Naive thymus-derived CD8-positive, alpha-beta T cell (primary cell): ENCODE results near the gene PLIN1. TPM values are rescaled to one million over a fixed set of nuclear protein-coding genes. Genes with fewer than 3 reads are reported as not detected.
A peak's percentile ranks its signal among the peaks of the same experiment; 100 is the strongest.

Experiments
- ATAC-seq, 2 donors: fragments of 150-1000 bp; cut with Tn5 transposase in 1 of 2; sonication (Bioruptor Pico), chemical (Tn5 transposase) in 1 of 2; 1 replicate in 1 of 2; 2 replicates in 1 of 2; pipeline ENCODE4 v1.10.0; 2021; ENCODE audit warnings: mild to moderate bottlenecking in 2 of 2, moderate library complexity in 2 of 2
- POLR2A ChIA-PET: fragments of 350-600 bp; sonication (Branson Sonifier 250); formaldehyde crosslinking; loops from one replicate; lab custom pipeline; 2021; ENCODE audit warnings: antibody characterized with exemption; lab: Charles Lee
- DNase-seq, 10 donors: peaks; one replicate each; pipeline versions ENCODE4 v3.0.0 to v3.0.0-alpha.2; 2020 to 2022
- H3K27ac Mint-ChIP-seq, 10 donors: one replicate each; pipeline ENCODE4 v1.8.0; 2020 to 2022; ENCODE audit warnings: mild to moderate bottlenecking in 10 of 10, mixed read lengths in 10 of 10, moderate library complexity in 4 of 10, inconsistent platforms in 1 of 10
- H3K27me3 Mint-ChIP-seq, 5 donors: one replicate each; pipeline ENCODE4 v1.8.0; 2021 to 2022; ENCODE audit warnings: mixed read lengths in 5 of 5
- H3K36me3 Mint-ChIP-seq, 3 donors: one replicate each; pipeline ENCODE4 v1.8.0; 2020 to 2022; ENCODE audit warnings: mixed read lengths in 3 of 3, mild to moderate bottlenecking in 2 of 3, inconsistent platforms in 1 of 3
- H3K4me1 Mint-ChIP-seq, 4 donors: one replicate each; pipeline ENCODE4 v1.8.0; 2021 to 2022; ENCODE audit warnings: mixed read lengths in 4 of 4
- H3K4me3 Mint-ChIP-seq, 10 donors: one replicate each; pipeline ENCODE4 v1.8.0; 2020 to 2022; ENCODE audit warnings: mild to moderate bottlenecking in 10 of 10, mixed read lengths in 10 of 10, moderate library complexity in 6 of 10, inconsistent platforms in 1 of 10
- H3K9me3 Mint-ChIP-seq, 9 donors: one replicate each; pipeline ENCODE4 v1.8.0; 2020 to 2022; ENCODE audit warnings: mixed read lengths in 9 of 9, mild to moderate bottlenecking in 3 of 9, inconsistent platforms in 1 of 9, moderate library complexity in 1 of 9
- polyA plus RNA-seq, 3 donors: library from polyadenylated mRNA; unstranded; fragments of 300-500 nt; fragmentation: Illumina TruSeq; gene quantifications; one replicate each; pipeline ENCODE4 v1.2.3, GENCODE V29; 2021
- total RNA-seq, 8 experiments: library from RNA in 2 of 8; stranded (reverse) in 2 of 8; gene quantifications; one replicate each; pipeline ENCODE4 v1.2.3 and lab custom pipeline; 2021 to 2026

PLIN1 gene
- total and polyA plus RNA-seq, 5 experiments from 2014 or later = 0.96 to 2.2 TPM; not detected in 3

DNA sequence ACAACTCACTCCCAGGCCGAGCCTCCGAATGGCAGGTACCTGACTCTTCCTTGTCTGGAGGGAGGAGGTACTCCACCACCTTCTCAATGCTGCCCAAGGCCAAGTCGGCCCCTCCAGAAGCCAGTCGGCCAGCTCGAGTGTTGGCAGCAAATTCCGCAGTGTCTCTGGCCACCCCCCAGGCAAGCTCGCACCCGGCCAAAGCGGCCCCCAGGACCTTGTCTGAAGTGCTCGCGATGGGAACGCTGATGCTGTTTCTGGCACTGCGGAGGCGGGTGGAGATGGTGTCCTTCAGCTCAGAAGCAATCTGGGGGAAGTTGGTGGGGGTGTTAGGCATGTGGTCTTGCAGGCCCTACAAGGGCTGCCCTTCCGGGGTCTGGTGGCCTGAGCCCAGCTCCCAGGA lies 9.2 kb downstream of the PLIN1 start:
- Mint-ChIP-seq H3K27ac (no peak overlapping the region), H3K4me3 (no peak overlapping the region), H3K27me3 (peaks cover 1 to 26% (median 14%) of the 10 kb centered on the region in 5 donors), H3K9me3 (no peaks in the 10 kb centered on the region), H3K36me3 (peaks cover 0 to 3% (median 0%) of the 10 kb centered on the region in 3 donors), H3K4me1 (peaks cover 1 to 8% (median 3%) of the 10 kb centered on the region in 4 donors)
- POLR2A ChIA-PET = no interaction called here
- no peak for DNase-seq
- no peak for ATAC-seq

DNA sequence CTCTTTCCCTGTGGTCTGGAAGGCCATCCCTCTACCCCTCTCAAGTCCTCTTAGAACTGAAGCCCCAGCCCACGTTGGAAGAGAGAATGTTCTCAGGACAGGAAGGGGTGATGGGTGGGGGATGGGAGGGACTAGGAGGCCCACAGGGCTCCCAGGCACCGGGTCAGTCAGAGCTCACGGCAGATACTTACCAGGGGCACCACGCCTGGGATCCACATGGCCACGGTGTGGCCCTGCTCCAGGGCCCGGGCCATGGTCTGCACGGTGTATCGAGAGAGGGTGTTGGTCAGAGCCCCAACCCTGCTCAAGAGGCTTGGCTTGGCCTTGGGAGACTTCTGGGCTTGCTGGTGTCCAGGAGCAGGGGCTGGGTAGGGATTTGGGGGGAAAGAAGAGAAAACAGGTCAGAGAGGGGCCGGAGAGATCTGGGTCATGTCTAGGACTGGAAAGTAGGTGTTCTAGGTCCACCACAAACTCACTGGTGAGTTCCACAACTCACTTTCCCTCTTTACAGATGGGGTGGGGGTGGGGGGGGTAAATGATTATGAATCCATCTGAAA lies 9.8 kb downstream of the PLIN1 start:
- Mint-ChIP-seq H3K4me1 (peaks cover 4 to 10% (median 7%) of the 10 kb centered on the region in 4 donors), H3K36me3 (peaks cover 0 to 3% (median 0%) of the 10 kb centered on the region in 3 donors), H3K9me3 (no peaks in the 10 kb centered on the region), H3K27me3 (peaks cover 6 to 32% (median 19%) of the 10 kb centered on the region in 5 donors), H3K27ac (no peak overlapping the region), H3K4me3 (no peak overlapping the region)
- no peak for DNase-seq
- no peak for ATAC-seq
- POLR2A ChIA-PET = no interaction called here

DNA sequence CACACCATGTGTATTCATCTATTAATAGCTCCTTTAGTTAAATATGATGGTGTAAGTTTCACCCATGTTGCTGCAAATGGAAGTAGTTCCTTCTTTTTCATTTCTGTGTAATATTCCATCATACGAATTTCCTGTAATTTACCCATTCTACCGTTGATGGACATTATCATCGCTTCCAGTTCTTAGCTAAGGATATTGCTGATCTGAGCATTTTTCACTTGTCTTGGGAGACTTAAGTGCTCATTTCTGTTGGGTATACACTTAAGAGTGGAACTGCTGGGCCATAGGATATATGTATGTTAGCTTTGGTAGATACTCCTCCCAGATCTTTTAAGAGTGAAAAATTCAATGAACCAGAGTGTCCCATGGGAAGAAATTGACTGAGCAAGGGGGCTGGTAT lies 11.0 kb downstream of the PLIN1 start:
- no peak for ATAC-seq
- H3K4me1 Mint-ChIP-seq = peaks cover 4 to 10% (median 8%) of the 10 kb centered on the region in 4 donors
- H3K4me3 Mint-ChIP-seq = no peak overlapping the region
- H3K27ac Mint-ChIP-seq = no peak overlapping the region
- H3K36me3 Mint-ChIP-seq = peaks cover 0 to 3% (median 0%) of the 10 kb centered on the region in 3 donors
- H3K27me3 Mint-ChIP-seq = peaks cover 8 to 38% (median 19%) of the 10 kb centered on the region in 5 donors
- POLR2A ChIA-PET = no interaction called here
- DNase-seq = no peak
- H3K9me3 Mint-ChIP-seq = no peaks in the 10 kb centered on the region

- Mint-ChIP-seq H3K4me3 (no peak overlapping the region), H3K27me3 (peaks cover 8 to 41% (median 22%) of the 10 kb centered on the region in 5 donors), H3K27ac (no peak overlapping the region), H3K36me3 (no peaks in the 10 kb centered on the region), H3K4me1 (peaks cover 4 to 10% (median 8%) of the 10 kb centered on the region in 4 donors), H3K9me3 (no peaks in the 10 kb centered on the region)
- DNase-seq (no peak), ATAC-seq (no peak)
- POLR2A ChIA-PET = no interaction called here
Observed at GRCh38 chr15:89667706-89667960, 11.5 kb downstream of the PLIN1 start.

GRCh38 chr15:89666858-89667705 lies 12.1 kb downstream of the PLIN1 start:
- H3K4me1 Mint-ChIP-seq = peaks cover 4 to 10% (median 8%) of the 10 kb centered on the region in 4 donors
- DNase-seq (no peak), ATAC-seq (no peak)
- H3K4me3 Mint-ChIP-seq = no peak overlapping the region
- no peaks in the 10 kb centered on the region for H3K36me3 Mint-ChIP-seq
- peaks cover 11 to 46% (median 25%) of the 10 kb centered on the region in 5 donors for H3K27me3 Mint-ChIP-seq
- POLR2A ChIA-PET = no interaction called here
- no peak overlapping the region for H3K27ac Mint-ChIP-seq
- no peaks in the 10 kb centered on the region for H3K9me3 Mint-ChIP-seq

- Mint-ChIP-seq H3K36me3 (no peaks in the 10 kb centered on the region), H3K4me3 (no peak overlapping the region), H3K9me3 (no peaks in the 10 kb centered on the region), H3K27me3 (peaks cover 13 to 48% (median 25%) of the 10 kb centered on the region in 5 donors), H3K4me1 (peaks cover 0 to 9% (median 6%) of the 10 kb centered on the region in 4 donors), H3K27ac (no peak overlapping the region)
- DNase-seq (no peak), ATAC-seq (no peak)
- POLR2A ChIA-PET = no interaction called here
Observed at GRCh38 chr15:89666184-89666857, 12.8 kb downstream of the PLIN1 start.

GRCh38 chr15:89665449-89666181 lies 13.6 kb downstream of the PLIN1 start:
- DNase-seq (no peak), ATAC-seq (no peak)
- H3K4me3 Mint-ChIP-seq = no peak overlapping the region
- peaks cover 0 to 9% (median 6%) of the 10 kb centered on the region in 4 donors for H3K4me1 Mint-ChIP-seq
- H3K9me3 Mint-ChIP-seq = no peaks in the 10 kb centered on the region
- H3K27ac Mint-ChIP-seq = no peak overlapping the region
- POLR2A ChIA-PET = no interaction called here
- peaks cover 15 to 54% (median 27%) of the 10 kb centered on the region in 5 donors for H3K27me3 Mint-ChIP-seq
- H3K36me3 Mint-ChIP-seq = no peaks in the 10 kb centered on the region

DNA sequence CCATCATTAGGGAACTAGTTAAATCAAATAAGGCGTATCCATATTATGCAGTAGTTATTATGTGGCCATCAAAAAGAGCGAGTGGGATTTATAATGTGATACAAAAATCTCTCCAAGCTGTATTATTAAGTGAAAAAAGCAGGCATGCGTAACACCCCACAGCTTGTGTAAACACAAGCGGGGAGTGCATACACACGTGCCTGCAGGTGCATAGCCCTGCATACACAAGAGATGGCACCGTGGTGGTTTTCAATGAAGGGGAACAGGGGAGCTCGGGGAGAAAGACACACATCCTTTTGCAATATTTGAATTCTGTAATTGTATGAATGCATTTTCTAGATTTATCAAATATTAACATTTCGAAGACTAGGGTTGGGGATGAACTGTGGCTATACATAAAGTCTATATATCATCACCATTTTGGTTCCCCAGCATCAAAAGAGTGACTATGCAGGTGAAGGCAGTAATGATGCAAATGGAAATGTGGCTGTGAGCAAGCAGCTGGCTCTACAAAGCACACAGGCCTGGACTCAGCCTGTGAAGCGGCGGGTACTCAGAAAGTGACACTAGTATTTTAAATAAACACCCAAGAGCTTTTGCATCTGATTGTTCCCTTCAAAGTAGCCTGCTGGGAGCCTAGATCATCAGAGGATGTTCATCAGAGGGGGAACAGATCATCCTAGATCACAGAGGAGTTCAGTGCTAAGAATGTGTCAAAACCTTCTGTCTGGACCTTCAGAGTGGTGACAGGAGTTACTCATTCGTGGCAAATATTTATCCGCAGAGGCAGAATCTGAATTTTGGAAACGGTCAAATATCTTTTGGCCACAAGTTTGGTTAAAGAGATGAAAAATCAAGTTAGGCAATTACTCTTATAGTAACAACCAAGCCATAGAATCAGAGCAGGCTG lies 14.5 kb downstream of the PLIN1 start:
- Mint-ChIP-seq H3K36me3 (no peaks in the 10 kb centered on the region), H3K27ac (no peak overlapping the region), H3K4me1 (peaks cover 0 to 9% (median 6%) of the 10 kb centered on the region in 4 donors), H3K4me3 (peak overlapping the region in 5 of 10 donors; percentile 20 to 76 (median 57)), H3K27me3 (peaks cover 17 to 63% (median 33%) of the 10 kb centered on the region in 5 donors), H3K9me3 (no peaks in the 10 kb centered on the region)
- ATAC-seq (no peak), DNase-seq (no peak)
- POLR2A ChIA-PET = no interaction called here

GRCh38 chr15:89662893-89663626 lies 16.1 kb downstream of the PLIN1 start:
- no peaks in the 10 kb centered on the region for H3K9me3 Mint-ChIP-seq
- H3K4me3 Mint-ChIP-seq = no peak overlapping the region
- DNase-seq = no peak
- H3K4me1 Mint-ChIP-seq = peaks cover 0 to 9% (median 6%) of the 10 kb centered on the region in 4 donors
- H3K36me3 Mint-ChIP-seq = no peaks in the 10 kb centered on the region
- peaks cover 19 to 67% (median 33%) of the 10 kb centered on the region in 5 donors for H3K27me3 Mint-ChIP-seq
- ATAC-seq = no peak
- POLR2A ChIA-PET = no interaction called here
- no peak overlapping the region for H3K27ac Mint-ChIP-seq

DNA sequence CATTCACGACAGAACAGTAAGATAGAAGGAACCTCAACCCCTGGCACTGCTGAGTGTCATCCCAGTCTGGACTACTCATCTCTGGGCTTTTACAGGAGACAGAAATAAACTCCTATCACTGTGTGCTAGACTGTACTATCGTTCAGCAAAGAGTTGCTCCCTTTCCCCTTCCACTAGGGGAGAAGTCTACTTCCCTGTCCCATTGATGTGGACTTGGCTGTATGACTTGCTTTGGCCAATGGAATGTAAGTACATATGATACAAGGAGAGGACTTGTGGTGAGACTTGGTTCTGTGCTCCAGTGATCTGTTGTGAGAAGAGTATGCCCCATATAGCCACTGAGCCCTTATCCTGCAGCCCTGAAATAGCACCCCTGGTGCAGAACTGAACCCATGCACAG lies 18.6 kb downstream of the PLIN1 start:
- H3K27ac Mint-ChIP-seq = no peak overlapping the region
- peaks cover 1 to 15% (median 10%) of the 10 kb centered on the region in 4 donors for H3K4me1 Mint-ChIP-seq
- peaks cover 26 to 56% (median 28%) of the 10 kb centered on the region in 5 donors for H3K27me3 Mint-ChIP-seq
- POLR2A ChIA-PET = no interaction called here
- H3K9me3 Mint-ChIP-seq = no peaks in the 10 kb centered on the region
- H3K36me3 Mint-ChIP-seq = no peaks in the 10 kb centered on the region
- no peak overlapping the region for H3K4me3 Mint-ChIP-seq
- no peak for ATAC-seq
- DNase-seq = no peak

- ATAC-seq = no peak
- Mint-ChIP-seq H3K9me3 (no peaks in the 10 kb centered on the region), H3K27me3 (peaks cover 24 to 60% (median 26%) of the 10 kb centered on the region in 5 donors), H3K27ac (no peak overlapping the region), H3K4me1 (peaks cover 6 to 14% (median 13%) of the 10 kb centered on the region in 4 donors), H3K4me3 (no peak overlapping the region), H3K36me3 (no peaks in the 10 kb centered on the region)
- POLR2A ChIA-PET = no interaction called here
- no peak for DNase-seq
Observed at GRCh38 chr15:89659295-89659694, 19.9 kb downstream of the PLIN1 start.
